HG03135 (cell line): ENCODE data around the gene SENP1.

Experiments used
- ATAC-seq: cut with Tn5 transposase; IDR thresholded peaks from one replicate; pipeline ENCODE4 v1.9.1; 2021; ENCODE audit warnings: mild to moderate bottlenecking, moderate library complexity; ENCODE audit not compliant: unreplicated experiment

Gene SENP1

DNA sequence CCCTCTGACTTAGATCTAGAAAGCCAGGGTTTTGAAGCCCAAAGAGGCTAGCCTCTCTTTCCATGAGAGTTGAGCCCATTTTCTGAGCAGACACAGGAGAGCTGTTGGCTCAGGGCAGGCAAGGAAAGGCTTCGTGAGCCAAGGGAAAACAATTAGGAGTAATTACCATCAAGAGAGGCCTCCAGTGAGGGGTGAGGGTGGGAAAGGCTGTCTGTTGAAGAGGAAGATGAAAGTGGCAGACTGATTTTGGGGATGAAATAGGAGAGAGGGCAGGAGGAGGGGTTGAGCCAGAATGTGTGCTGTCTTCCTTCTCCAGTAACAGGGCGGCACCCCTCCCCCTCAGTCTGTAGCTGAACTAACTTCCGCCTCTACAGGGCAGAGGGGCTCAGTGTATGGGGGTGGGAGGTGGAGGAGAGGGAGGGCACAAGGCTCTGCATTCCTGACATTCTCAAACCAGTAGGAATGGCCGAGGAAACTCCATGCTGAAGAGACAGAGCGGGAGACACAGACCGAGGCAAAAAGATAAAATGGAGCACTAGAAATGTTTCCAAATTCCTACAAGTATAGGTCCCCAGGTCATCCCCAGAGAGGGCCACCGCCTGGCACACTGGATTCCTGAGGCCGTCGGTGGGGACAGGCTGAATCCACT is 68.5 kb downstream of the SENP1 start:
- ATAC-seq = no peak

DNA sequence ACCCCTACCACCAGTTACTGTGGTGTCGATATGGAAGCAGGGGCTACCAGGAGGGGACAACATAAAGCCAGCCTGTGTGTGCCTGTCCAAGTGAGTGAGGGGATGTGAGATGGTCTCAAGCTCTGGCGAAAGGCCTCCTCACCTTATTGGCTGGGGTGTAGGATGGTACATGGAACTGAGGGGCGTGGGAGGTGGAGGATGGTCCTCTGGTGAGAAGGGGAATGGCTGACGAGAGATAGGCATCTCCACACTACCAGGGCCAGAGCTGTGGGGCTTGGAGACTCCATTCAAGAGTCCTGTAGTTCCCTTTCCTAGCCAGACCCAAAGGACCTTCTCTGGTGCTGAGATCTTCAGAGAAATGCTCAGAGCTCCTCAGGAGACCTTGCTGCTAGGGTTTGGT is 69.1 kb downstream of the SENP1 start:
- no peak for ATAC-seq

DNA sequence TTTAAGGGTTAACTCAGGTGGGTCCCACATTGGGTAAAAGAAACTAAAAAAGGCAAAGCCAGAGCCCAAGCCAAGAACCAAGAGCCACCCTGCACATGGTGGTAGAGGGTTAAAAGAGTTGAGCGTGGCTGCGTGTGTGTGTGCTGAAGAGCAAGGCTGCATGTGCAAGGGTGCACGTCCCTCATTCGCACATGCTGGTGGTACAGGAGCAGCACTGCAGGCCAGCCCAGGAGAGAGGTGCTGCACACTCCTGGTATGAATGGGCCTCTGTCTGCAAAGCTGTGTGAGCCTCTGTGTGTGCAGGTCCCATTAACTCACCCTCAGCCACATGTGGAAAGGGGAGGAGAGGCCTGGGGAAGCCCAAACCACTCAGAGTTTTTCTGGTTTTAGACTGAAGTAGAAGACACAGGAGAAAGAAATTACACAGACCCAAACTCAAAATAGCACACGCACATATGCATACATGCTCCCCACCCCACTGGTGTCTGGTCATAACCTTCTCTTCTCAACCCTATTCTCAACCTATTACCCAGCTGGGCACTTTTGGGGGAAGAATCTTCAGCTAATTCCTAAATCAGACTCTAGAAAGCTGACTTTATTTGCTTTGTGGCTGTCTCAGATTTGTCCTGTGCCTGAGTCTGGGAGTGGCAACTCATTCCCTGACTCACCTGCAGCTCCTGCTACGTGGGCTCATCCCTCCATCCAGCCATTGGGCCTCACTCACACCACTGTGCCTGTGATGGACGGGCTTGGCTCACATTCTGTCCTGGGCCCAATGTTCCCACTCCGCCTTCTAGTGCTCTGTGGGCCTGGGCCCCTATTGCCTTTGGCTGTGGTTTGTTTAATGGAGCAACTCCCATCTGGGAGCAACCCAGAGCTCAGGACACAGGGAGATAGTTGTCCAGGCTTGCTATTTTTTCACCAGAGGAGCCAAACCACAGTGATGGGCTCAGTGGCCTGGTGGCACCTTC is 70.8 kb downstream of the SENP1 start:
- ATAC-seq = no peak

DNA sequence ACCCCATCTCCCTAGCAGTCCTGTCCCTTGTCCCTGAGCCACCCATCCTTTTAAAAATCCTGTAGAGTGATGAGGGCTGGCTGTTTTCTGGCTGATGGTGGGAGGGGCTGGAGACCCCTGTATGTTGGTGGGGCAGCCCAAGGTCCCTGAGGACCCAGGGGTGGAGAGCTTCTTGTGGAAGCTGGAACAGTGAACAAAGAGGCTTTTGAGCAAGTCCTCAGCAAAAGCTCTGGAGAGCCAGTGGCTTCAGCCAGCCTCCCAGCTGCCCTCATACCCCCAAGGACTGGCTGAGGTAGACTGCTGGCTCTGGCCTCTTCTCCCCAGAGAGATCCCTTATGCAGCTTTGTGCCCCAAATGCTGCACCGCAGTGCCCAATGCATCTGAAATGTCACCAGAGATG is 72.4 kb downstream of the SENP1 start:
- no peak for ATAC-seq

GRCh38 chr12:48032597-48032996 is 73.3 kb downstream of the SENP1 start:
- no peak for ATAC-seq

DNA sequence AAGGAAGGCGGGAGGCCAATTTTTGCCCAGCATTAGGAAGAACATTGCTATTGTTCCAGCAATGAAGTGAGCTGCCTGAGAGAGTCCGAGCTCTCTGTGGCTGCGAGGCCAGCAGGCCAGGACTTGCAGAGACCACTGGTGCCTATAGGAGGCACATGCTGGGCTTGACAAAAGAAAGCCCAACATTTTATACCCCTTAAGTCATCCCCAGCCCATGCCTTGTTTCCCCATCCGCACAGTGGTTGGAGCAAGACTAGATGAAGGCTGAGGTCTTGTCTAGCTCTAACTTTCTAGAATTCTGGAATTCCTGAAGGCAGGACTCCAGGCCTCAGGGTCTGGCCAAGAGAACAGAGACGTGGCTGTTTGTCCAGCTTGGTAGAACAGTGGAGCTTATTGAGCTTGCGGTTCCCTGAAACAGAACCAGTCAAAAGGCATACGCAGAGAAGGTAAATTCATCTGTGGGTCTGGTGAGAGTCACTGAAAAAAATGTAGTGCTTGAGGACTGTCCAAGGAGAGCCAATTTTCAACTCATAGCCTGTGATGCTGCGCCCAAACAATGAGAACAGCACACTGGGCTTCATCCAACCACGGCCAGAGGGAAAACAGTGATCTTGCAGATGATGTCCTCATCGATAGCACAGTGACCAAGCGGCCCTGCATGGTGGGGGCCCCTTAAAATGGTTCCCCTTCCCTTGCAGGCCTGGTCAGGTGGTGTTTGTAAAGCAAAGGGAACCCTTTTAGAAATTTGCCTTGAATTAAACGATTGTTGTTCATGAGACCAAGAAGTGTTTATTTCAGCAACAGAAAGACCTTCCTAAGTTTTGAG is 74.5 kb downstream of the SENP1 start:
- no peak for ATAC-seq

DNA sequence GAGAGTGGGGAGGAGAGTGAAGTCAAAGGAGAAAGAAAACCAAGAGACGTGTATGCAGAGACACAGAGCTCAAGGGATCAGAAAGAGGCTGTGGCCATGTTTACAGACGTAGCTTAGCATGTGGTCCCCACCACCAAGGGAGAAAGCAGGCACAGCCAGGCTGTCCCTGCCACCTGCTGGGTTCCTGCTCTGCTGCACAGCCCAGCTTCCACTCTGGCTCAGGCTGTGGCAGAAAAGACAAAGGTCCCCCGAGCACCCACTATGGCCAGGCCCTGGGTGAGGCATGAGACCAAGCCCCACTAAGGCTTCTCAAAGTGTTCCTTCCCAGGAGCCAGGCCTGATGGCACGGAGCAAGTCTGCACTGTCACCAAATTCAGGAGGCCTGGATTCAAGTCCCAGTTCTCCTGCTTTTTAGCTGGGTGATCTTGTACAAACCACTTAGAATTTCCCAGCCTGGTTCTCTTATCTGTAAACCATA is 75.7 kb downstream of the SENP1 start:
- ATAC-seq = no peak

GRCh38 chr12:48029491-48030172 is 76.2 kb downstream of the SENP1 start:
- ATAC-seq = no peak

DNA sequence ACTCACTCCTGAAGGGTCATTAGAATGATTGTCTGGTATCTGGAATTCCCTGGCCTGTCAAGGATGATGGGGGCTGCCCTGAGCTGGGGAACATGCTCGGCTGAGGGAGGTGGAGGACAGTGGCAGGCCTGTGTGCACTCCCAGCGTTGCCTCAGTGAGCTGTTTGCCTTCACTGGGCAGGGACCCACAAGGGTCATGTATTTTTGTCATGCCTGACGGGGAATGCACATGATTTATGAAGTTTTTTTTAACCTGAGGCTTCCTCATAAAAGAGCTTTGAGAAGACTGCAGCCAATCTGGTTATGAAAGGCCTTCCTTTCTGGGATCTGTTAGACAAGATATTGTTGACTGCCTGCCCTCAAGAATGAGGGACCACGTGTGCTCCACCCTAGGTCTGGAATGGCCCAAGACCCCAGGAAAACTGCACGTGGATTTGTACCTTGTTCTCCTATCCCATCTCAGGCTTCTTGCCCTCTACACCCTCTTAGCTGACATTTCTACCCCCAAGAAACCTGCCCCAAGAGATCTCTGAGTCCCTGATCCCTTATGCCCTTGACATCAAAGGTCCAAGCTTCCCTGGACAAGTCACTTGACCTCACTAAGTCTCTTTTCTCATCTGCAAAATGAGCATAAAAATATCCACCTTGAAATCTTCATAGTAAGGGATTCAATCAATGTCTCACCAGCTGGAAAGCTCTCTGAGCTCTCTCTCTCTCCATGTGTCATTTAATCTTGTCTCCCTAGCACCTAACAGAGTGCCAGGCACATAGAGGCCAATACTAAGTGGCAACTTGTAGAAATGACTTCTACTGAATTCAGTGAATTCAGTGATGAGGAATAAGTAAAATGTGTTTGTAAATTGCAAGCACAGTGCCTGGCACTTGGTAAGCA is 77.1 kb downstream of the SENP1 start:
- ATAC-seq = no peak

- ATAC-seq = no peak
These were observed 78.5 kb downstream of the SENP1 start for GRCh38 chr12:48027183-48028002.

DNA sequence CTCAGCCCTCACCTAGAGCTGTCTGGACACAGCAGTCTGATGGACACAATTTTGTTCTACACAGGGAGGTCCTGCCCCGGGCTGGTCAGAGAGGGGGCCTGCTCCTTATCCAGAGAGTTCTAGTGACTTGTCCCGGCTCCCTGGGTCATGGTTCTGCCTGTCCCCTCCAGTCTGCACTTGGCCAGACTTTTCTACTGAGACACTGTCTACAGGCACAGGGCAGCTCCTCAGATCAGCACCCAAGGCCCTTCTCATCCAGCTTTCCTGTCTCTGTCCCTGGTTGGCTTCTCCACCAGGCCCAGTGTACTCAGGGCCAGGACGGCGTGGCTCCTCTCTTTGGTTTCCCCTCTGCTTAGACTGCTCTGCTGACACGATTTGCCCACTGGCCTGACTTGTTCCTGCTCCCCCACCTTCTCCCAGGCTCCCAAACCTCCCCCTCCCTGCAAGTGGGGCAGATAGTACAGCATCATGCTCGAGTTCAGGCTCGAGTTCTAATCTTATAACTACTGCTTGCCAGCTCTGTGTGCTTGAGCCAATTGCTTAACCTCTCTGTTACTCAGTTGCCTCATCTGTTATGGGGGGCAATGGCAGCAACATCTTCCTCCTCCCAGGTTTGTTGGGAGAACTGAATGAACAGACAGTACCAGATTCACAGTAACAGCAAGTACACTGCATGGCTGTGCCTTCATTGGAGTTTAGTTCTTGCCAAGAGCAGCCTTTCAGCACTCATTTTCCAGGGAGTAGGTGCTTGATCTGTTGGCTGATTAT is 79.6 kb downstream of the SENP1 start:
- ATAC-seq = no peak

GRCh38 chr12:48025281-48025680 is 80.6 kb downstream of the SENP1 start:
- no peak for ATAC-seq

DNA sequence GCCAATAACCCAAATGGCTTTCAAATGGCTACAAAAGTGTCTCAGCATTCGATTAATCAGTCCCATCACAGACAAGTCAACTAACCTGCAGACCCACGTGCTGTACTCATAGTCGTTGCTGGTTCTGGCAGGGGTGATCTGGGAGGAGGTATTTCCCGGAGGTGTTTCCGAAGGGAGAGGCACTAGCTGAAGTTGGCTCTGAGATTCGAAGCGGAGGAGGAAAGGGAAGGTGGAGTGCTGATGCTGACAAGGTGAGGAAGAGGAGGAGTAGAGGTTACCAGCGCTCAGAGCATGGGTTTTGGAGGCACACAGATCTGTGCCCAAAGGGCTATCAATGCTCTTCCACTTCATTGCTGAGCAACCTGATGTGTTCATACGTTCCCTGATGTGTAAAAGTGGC is 81.1 kb downstream of the SENP1 start:
- no peak for ATAC-seq

DNA sequence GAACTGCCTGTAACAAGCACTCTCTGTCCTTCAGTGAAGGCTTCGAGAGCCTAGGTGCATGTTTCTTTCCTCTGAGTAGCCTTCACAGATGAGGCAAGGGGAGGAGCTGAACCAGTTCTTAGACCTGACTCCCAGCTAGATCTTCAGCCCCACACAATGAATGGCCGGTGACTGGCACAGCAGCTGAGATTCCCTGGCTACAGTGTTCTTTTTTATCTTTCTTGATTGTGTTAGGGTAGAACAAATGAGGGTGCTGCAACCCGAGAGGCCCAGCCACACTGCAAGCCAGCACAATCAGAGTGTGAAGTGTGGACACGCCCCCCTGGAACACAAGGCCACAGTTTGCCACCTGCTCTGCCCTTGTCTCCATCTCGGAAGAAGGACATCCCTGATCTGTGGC is 82.5 kb downstream of the SENP1 start:
- ATAC-seq = no peak

DNA sequence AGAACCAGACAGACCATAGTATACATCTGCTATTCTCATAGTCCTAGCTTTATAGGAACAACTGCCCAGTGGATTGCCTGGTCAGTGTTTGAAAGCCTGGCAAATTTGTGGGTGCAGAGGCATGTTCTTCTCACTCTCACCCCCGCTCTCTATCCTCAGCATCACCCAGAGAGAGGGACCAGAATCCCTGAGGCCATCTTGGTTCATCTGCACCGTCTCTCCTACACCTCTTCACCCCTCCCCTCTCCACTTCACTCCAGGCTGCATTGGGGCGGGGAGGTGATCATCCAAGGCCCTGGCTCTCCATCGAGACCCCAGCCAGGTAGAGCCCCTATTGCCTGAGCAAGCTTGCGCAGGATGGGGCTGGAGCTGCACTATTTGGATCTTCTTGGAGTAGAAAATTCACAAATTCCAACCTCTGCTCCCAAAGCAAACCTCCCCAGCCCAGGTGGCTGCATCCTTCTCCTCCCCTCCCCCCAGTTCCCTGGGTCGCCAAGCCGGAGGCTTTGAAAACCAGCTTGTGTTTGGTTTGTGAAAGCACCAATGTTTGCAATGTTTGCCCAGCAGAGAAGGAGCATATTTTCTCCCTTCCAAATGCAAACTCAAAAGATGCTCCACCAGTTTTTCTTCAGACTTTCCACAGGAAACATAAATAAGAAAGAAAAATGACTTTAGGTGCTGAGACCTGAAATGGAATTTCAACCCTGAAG is 83.0 kb downstream of the SENP1 start:
- no peak for ATAC-seq

- ATAC-seq = no peak
These were observed 83.7 kb downstream of the SENP1 start for GRCh38 chr12:48022180-48022521.

- no peak for ATAC-seq
These were observed 84.2 kb downstream of the SENP1 start for GRCh38 chr12:48021485-48022179.
